HepG2 (cell line): ENCODE results near the gene MPZ. TPM values are rescaled to one million over a fixed set of nuclear protein-coding genes. Genes with fewer than 3 reads are reported as not detected.

Experiments
- CERS6 ChIP-seq: sonication (generic); formaldehyde crosslinking; IDR thresholded peaks from 2 replicates; pipeline ENCODE4 v1.5.0; 2020; ENCODE audit warnings: missing genetic modification reagents
- ELF1 ChIP-seq: sonication (generic); formaldehyde crosslinking; IDR thresholded peaks from 2 replicates; pipeline ENCODE4 v1.4.0; 2020; ENCODE audit warnings: missing genetic modification reagents
- HOMEZ ChIP-seq: IDR thresholded peaks from 2 replicates; pipeline ENCODE4 v1.6.1; 2016; ENCODE audit warnings: low read depth
- JDP2 ChIP-seq: sonication (generic); formaldehyde crosslinking; IDR thresholded peaks from 2 replicates; pipeline ENCODE4 v1.8.1; 2022; ENCODE audit warnings: missing genetic modification reagents, borderline replicate concordance
- KLF12 ChIP-seq: sonication (generic); formaldehyde crosslinking; IDR thresholded peaks from 2 replicates; pipeline ENCODE4 v1.4.0; 2020; ENCODE audit warnings: missing genetic modification reagents, borderline replicate concordance
- MATR3 ChIP-seq: sonication (generic); formaldehyde crosslinking; IDR thresholded peaks from 2 replicates; pipeline ENCODE4 v1.4.0; 2020; ENCODE audit warnings: missing genetic modification reagents
- MED13 ChIP-seq: sonication (generic); formaldehyde crosslinking; IDR thresholded peaks from 2 replicates; pipeline ENCODE4 v1.5.0; 2020; ENCODE audit warnings: missing genetic modification reagents
- MXD3 ChIP-seq: IDR thresholded peaks from 2 replicates; pipeline ENCODE4 v1.6.1; 2016; ENCODE audit warnings: mild to moderate bottlenecking, missing biosample characterization, missing genetic modification reagents
- NFIC ChIP-seq: IDR thresholded peaks from 2 replicates; pipeline ENCODE4 v1.6.1; 2012; ENCODE audit warnings: mild to moderate bottlenecking, low read length, inconsistent platforms
- NFYC ChIP-seq: IDR thresholded peaks from 2 replicates; pipeline ENCODE4 v1.6.1; 2016; ENCODE audit warnings: missing genetic modification reagents, missing compliant biosample characterization
- PBX2 ChIP-seq: IDR thresholded peaks from 2 replicates; pipeline ENCODE4 v1.6.1; 2016; ENCODE audit warnings: control low read depth
- SMARCC2 ChIP-seq: fragments of 450-650 bp; IDR thresholded peaks from 2 replicates; pipeline ENCODE4 v1.6.1; 2017; ENCODE audit warnings: antibody characterized with exemption, mild to moderate bottlenecking
- TAF15 ChIP-seq: fragments of 200-400 bp; formaldehyde crosslinking; IDR thresholded peaks from one replicate; pipeline ENCODE4 v1.6.1; 2018; ENCODE audit warnings: mild to moderate bottlenecking, low read depth, low read length; ENCODE audit not compliant: poor library complexity, severe bottlenecking
- THAP9 ChIP-seq: sonication (generic); formaldehyde crosslinking; IDR thresholded peaks from 2 replicates; pipeline ENCODE4; 2020; ENCODE audit warnings: missing genetic modification reagents, mild to moderate bottlenecking, borderline replicate concordance
- ZFP82 ChIP-seq: sonication (generic); formaldehyde crosslinking; IDR thresholded peaks from 2 replicates; pipeline ENCODE4 v1.5.1; 2020; ENCODE audit warnings: mild to moderate bottlenecking, missing genetic modification reagents, borderline replicate concordance
- ZFYVE20 ChIP-seq: sonication (generic); formaldehyde crosslinking; IDR thresholded peaks from 2 replicates; pipeline ENCODE4 v1.8.0; 2023; ENCODE audit warnings: low read depth, mild to moderate bottlenecking, moderate library complexity, missing genetic modification reagents, borderline replicate concordance
- ZMYM4 ChIP-seq: sonication (generic); formaldehyde crosslinking; IDR thresholded peaks from 2 replicates; pipeline ENCODE4 v1.8.1; 2023; ENCODE audit warnings: mild to moderate bottlenecking, missing genetic modification reagents
- ZNF264 ChIP-seq: sonication (generic); formaldehyde crosslinking; IDR thresholded peaks from 2 replicates; pipeline ENCODE4 v1.4.0; 2020; ENCODE audit warnings: missing genetic modification reagents
- ZNF543 ChIP-seq: sonication (generic); formaldehyde crosslinking; IDR thresholded peaks from 2 replicates; pipeline ENCODE4 v1.4.0; 2020; ENCODE audit warnings: mild to moderate bottlenecking, missing genetic modification reagents
- ZNF720 ChIP-seq: sonication (generic); formaldehyde crosslinking; IDR thresholded peaks from 2 replicates; pipeline ENCODE4 v1.4.0; 2020; ENCODE audit warnings: missing genetic modification reagents
- ZNF740 ChIP-seq: sonication (generic); formaldehyde crosslinking; IDR thresholded peaks from 2 replicates; pipeline ENCODE4 v1.4.0; 2020; ENCODE audit warnings: missing genetic modification reagents
- polyA plus RNA-seq, 8 experiments: library from polyadenylated mRNA; depleted of rRNA in 3 of 8; stranded (reverse) in 7 of 8; unstranded in 1 of 8; fragments of >200 nt; fragmentation: Illumina TruSeq in 4 of 8; extraction: Trizol in 4 of 8; gene quantifications; 2 replicates each; pipeline versions ENCODE4 v1.2.1 to v1.2.3, GENCODE V29; 2011 to 2016; ENCODE audit warnings: low read depth in 4 of 8, missing spikeins in 1 of 8, mixed read lengths in 1 of 8; ENCODE audit not compliant: insufficient read depth in 1 of 8
- total RNA-seq, 5 experiments: library from RNA; depleted of rRNA; stranded (reverse); fragments of >200 nt; fragmentation: Illumina TruSeq; extraction: Trizol; gene quantifications; 2 replicates each; pipeline ENCODE4 v1.2.3, GENCODE V29; 2016; ENCODE audit warnings: low read depth in 1 of 5

The MPZ gene
- total and polyA plus RNA-seq, 2 of the 13 experiments (the other 11 are each of a cell fraction or from before 2014, with no cell fraction given) = 18.3 to 24.6 TPM

GRCh38 chr1:161314201-161314981 lies 4.6 kb upstream of the MPZ start, which contains the start of gene SDHC (continued):
- TF ChIP-seq ZNF720 (no peak), HOMEZ (CRISPR knock-in tag) (peak; percentile 12; the same call in 1 of the 2 replicates), PBX2 (CRISPR knock-in tag) (no peak; the same call in 1 of the 2 replicates), SMARCC2 (no peak), ELF1 (peak; percentile 73), ZFYVE20 (CRISPR knock-in tag) (no peak), ZNF740 (CRISPR knock-in tag) (no peak), MED13 (CRISPR knock-in tag) (peak; percentile 37; the same call in 1 of the 2 replicates), CERS6 (CRISPR knock-in tag) (no peak), ZFP82 (CRISPR knock-in tag) (no peak), JDP2 (CRISPR knock-in tag) (no peak), MXD3 (peak; percentile 38; the same call in 1 of the 2 replicates), ZNF264 (CRISPR knock-in tag) (peak; percentile 66; the same call in 1 of the 2 replicates), THAP9 (CRISPR knock-in tag) (peak; percentile 59; the same call in 1 of the 2 replicates), NFIC (no peak; the same call in 1 of the 2 replicates), TAF15 (no peak), ZMYM4 (CRISPR knock-in tag) (peak; percentile 90), NFYC (CRISPR knock-in tag) (peak; percentile 40; the same call in 1 of the 2 replicates), ZNF543 (CRISPR knock-in tag) (no peak), MATR3 (CRISPR knock-in tag) (no peak), KLF12 (CRISPR knock-in tag) (peak; percentile 43; the same call in 1 of the 2 replicates)
